PFSK-1 (cell line): Measurements from ENCODE around the gene UNC5C.

Experiments used
- FOXP2 ChIP-seq: optimal IDR thresholded peaks from 2 replicates; pipeline ENCODE3; 2011; ENCODE audit warnings: borderline replicate concordance, control low read depth, inconsistent platforms; ENCODE audit not compliant: insufficient read depth; ENCODE audit errors: extremely low read length, extremely low read depth
- POLR2AphosphoS5 ChIP-seq: IDR thresholded peaks from 2 replicates; pipeline ENCODE4 v1.6.1; 2012; ENCODE audit warnings: low read depth, mild to moderate bottlenecking, control low read depth, low read length, moderate library complexity
- SIN3A ChIP-seq: IDR thresholded peaks from 2 replicates; pipeline ENCODE4 v1.6.1; 2012; ENCODE audit warnings: mild to moderate bottlenecking, low read length, moderate library complexity, borderline replicate concordance; ENCODE audit not compliant: insufficient read depth
- TAF1 ChIP-seq: IDR thresholded peaks from 2 replicates; pipeline ENCODE4 v1.6.1; 2012; ENCODE audit warnings: low read length, control low read depth, borderline replicate concordance; ENCODE audit not compliant: insufficient read depth
- TF ChIP-seq, protein P1 (sequence below), 2 experiments: IDR thresholded peaks; 2 replicates each; pipeline versions ENCODE4 v1.6.1 to v1.8.0; 2011 to 2012; ENCODE audit warnings: low read depth in 2 of 2, low read length in 2 of 2, control low read depth in 1 of 2, inconsistent platforms in 1 of 2, mild to moderate bottlenecking in 1 of 2, moderate library complexity in 1 of 2; ENCODE audit not compliant: insufficient read depth in 1 of 2

The UNC5C gene

DNA sequence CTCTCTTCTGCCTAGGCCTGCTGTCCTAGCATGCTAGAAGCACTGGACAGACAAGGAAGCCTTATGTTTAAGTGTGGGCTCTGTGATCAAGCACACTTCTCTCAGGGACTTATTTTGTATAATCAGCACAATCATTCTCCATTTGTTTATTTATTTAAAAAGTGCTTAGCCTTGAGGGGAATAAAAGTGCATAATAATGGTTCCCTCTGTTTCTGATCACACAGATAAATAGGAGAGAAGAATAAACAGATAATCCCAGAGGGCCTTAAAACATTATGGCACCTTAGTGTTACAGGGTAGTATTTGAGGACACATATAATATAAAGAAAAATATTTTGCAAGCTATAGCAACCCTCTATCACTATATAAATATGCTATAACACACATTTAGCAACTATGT lies 146.5 kb downstream of the UNC5C start:
- TF ChIP-seq, protein P1, sequence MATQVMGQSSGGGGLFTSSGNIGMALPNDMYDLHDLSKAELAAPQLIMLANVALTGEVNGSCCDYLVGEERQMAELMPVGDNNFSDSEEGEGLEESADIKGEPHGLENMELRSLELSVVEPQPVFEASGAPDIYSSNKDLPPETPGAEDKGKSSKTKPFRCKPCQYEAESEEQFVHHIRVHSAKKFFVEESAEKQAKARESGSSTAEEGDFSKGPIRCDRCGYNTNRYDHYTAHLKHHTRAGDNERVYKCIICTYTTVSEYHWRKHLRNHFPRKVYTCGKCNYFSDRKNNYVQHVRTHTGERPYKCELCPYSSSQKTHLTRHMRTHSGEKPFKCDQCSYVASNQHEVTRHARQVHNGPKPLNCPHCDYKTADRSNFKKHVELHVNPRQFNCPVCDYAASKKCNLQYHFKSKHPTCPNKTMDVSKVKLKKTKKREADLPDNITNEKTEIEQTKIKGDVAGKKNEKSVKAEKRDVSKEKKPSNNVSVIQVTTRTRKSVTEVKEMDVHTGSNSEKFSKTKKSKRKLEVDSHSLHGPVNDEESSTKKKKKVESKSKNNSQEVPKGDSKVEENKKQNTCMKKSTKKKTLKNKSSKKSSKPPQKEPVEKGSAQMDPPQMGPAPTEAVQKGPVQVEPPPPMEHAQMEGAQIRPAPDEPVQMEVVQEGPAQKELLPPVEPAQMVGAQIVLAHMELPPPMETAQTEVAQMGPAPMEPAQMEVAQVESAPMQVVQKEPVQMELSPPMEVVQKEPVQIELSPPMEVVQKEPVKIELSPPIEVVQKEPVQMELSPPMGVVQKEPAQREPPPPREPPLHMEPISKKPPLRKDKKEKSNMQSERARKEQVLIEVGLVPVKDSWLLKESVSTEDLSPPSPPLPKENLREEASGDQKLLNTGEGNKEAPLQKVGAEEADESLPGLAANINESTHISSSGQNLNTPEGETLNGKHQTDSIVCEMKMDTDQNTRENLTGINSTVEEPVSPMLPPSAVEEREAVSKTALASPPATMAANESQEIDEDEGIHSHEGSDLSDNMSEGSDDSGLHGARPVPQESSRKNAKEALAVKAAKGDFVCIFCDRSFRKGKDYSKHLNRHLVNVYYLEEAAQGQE (IDR thresholded peaks at IDR 0.05; ENCODE audit: insufficient read depth in 1 of 2, low read depth in 2 of 2, low read length in 2 of 2): no peak
- TF ChIP-seq SIN3A: no peak
- TF ChIP-seq TAF1: no peak
- TF ChIP-seq FOXP2: no peak
- no peak for TF ChIP-seq POLR2AphosphoS5

DNA sequence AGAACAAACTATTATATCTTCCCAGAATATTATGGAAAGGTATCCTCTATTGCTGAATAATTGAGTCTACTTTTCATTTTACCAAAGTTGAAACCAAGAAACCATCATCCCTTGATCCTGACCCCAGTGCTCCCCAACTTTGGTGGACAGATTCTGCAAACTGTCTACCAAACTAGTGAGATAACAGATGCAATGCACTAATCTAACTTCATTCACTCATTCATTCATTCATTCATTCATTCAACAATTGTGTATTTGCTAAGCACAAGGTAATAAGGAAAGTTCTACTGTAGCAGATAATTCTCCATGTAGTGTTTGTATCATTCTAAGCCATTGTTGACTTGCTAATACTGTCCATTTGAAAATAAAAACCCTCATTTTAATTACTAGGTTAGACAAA lies 150.6 kb downstream of the UNC5C start:
- TF ChIP-seq SIN3A (no peak), FOXP2 (no peak)

DNA sequence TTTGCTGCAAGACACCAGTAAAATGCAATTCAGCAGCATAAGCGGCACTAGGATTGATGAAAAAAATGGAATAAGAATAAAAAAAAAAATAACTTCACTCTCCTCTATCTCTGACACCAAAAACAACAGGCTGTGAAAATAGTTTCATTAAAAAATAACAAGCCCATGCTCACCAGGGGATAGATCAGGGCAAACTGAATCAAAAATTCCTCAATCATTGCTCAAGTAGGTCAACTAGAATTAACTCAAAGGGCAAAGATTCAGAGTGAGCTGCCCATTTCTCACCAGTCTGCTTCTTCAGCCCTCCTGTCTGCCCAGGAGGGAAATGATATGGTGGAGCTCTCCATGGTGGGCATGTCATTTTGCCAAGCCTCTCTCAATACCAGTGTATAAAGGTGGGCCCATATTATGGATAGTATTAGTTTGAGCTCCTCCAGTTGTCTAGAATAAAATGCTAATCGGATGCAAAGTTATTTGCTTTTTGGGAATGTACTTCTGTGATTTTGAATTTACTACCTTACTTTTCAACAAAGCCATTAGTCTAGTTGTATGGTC lies 153.9 kb downstream of the UNC5C start:
- no peak for TF ChIP-seq SIN3A
- no peak for TF ChIP-seq TAF1
- no peak for TF ChIP-seq POLR2AphosphoS5
- TF ChIP-seq, protein P1 (IDR thresholded peaks at IDR 0.05; ENCODE audit: insufficient read depth in 1 of 2, low read depth in 2 of 2, low read length in 2 of 2): peak; percentile 54 to 90

DNA sequence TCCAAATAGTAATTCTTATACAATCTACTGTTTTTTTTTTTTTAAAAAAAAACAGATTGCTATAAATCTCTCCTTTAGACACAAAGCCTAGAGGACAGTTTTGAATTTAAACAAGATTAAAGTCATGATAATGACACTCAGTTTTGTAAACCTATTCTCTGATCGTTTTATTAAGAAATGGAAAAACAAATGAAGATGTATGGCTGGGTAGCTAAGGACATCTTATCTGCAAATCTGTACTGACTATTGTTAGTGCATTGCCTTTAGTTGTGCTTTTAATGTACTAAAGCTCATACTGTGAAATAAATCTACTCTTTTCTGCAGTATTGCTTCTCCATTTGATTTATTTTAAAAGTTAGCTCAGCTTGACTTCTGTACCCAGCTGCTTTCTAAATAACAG lies 155.0 kb downstream of the UNC5C start:
- no peak for TF ChIP-seq TAF1
- TF ChIP-seq SIN3A: no peak
- no peak for TF ChIP-seq FOXP2
- TF ChIP-seq, protein P1 (IDR thresholded peaks at IDR 0.05; ENCODE audit: insufficient read depth in 1 of 2, low read depth in 2 of 2, low read length in 2 of 2): no peak
- no peak for TF ChIP-seq POLR2AphosphoS5

DNA sequence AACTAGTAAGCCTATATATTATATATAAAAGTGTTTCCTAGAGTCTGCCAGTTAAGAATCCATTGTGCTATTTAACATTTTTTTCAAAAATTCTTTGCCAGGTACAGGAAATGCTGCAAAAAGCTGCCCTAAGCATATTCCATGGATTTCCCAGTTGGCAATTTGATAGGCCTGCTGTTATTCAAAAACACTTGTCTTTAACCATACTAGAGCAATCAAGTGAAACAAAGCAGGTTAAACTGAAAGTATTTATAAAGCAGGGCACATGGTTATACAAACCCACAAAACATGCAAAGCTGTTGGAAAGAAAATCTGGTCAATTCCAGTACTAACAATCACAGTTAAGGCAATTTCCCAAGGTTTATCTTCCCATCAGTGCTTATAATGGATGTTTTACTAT lies 159.9 kb downstream of the UNC5C start:
- no peak for TF ChIP-seq POLR2AphosphoS5
- TF ChIP-seq TAF1: no peak
- TF ChIP-seq, protein P1 (IDR thresholded peaks at IDR 0.05; ENCODE audit: insufficient read depth in 1 of 2, low read depth in 2 of 2, low read length in 2 of 2): no peak
- TF ChIP-seq SIN3A: no peak
- no peak for TF ChIP-seq FOXP2
